Panc1 (cell line): ENCODE measurements around the gene GOLGA6B. TPM values are rescaled to one million over a fixed set of nuclear protein-coding genes. Genes with fewer than 3 reads are reported as not detected.
"Not testable (repeated sequence)": the region's sequence is repeated elsewhere in the genome, so short reads cannot be mapped to it uniquely, and the experiment has no call there.

Experiments used
- ATAC-seq: fragments of 200-7000 bp; cut with Tn5 transposase; 2 replicates; pipeline ENCODE4 v1.9.1; 2020; ENCODE audit warnings: mild to moderate bottlenecking, moderate library complexity
- BruUV-seq: library from RNA; stranded (reverse); fragments of 400-500 nt; replicated peaks from 2 replicates; lab custom pipeline; 2021; lab: Mats Ljungman, UMichigan
- CTCF ChIA-PET: fragments of 300-600 bp; sonication (Branson Sonifier 250); formaldehyde crosslinking; loops from one replicate; lab custom pipeline; 2022; ENCODE audit warnings: antibody characterized with exemption; lab: Charles Lee
- POLR2A ChIA-PET: fragments of 300-600 bp; sonication (Branson Sonifier 250); formaldehyde crosslinking; loops from one replicate; lab custom pipeline; 2022; ENCODE audit warnings: antibody characterized with exemption; lab: Charles Lee
- DNase-seq: peaks from one replicate; pipeline ENCODE4 v3.0.0-alpha.2; 2010; ENCODE audit warnings: low read depth, low spot score
- H3K27ac ChIP-seq: 2 replicates; pipeline ENCODE4 v1.5.1; 2011; ENCODE audit warnings: mild to moderate bottlenecking, low read length, inconsistent platforms
- H3K27me3 ChIP-seq: fragments of 200-500 bp; sonication (Bioruptor generic); 2 replicates; pipeline ENCODE4 v1.6.0; 2014; ENCODE audit warnings: low read length, inconsistent platforms; ENCODE audit not compliant: control insufficient read depth, insufficient read depth
- H3K36me3 ChIP-seq: fragments of 200-500 bp; sonication (Bioruptor generic); 2 replicates; pipeline ENCODE4 v1.5.1; 2014; ENCODE audit warnings: inconsistent platforms, mild to moderate bottlenecking, low read length, moderate library complexity; ENCODE audit not compliant: control insufficient read depth, insufficient read depth
- H3K4me1 ChIP-seq: 2 replicates; pipeline ENCODE4 v1.5.1; 2011; ENCODE audit warnings: inconsistent platforms, mild to moderate bottlenecking, low read length, moderate library complexity; ENCODE audit not compliant: control insufficient read depth, insufficient read depth
- H3K4me3 ChIP-seq, 2 experiments: 2 replicates each; pipeline ENCODE4 v1.5.1; 2011 to 2012; ENCODE audit warnings: low read depth in 2 of 2, low read length in 2 of 2, mild to moderate bottlenecking in 2 of 2, inconsistent platforms in 1 of 2, moderate library complexity in 1 of 2
- H3K9me3 ChIP-seq: fragments of 200-500 bp; sonication (Bioruptor generic); 2 replicates; pipeline ENCODE4 v1.5.1; 2014; ENCODE audit warnings: low read depth, mild to moderate bottlenecking, inconsistent platforms, low read length, moderate library complexity; ENCODE audit not compliant: control insufficient read depth, insufficient read depth
- POLR2AphosphoS5 ChIP-seq: IDR thresholded peaks from 2 replicates; pipeline ENCODE4 v1.6.1; 2012; ENCODE audit warnings: mild to moderate bottlenecking, low read depth, low read length, moderate library complexity
- SIN3A ChIP-seq: IDR thresholded peaks from 2 replicates; pipeline ENCODE4 v1.6.1; 2012; ENCODE audit warnings: low read depth, mild to moderate bottlenecking, low read length, moderate library complexity, borderline replicate concordance; ENCODE audit not compliant: insufficient read depth
- TCF7L2 ChIP-seq: IDR thresholded peaks from 2 replicates; pipeline ENCODE4 v1.6.1; 2011; ENCODE audit warnings: mild to moderate bottlenecking, low read depth, low read length, inconsistent platforms
- in situ Hi-C: cut with HindIII; loops from 2 replicates; pipeline ENCODE4 v1.10.0; 2016; ENCODE audit warnings: low sequenced_read_pairs, low pct_unique_long_range_greater_than_20kb
- intact Hi-C: fragments of 100-400 bp; cut with micrococcal nuclease; formaldehyde crosslinking; loops from one replicate; pipeline ENCODE4 v1.10.0; 2022; ENCODE audit not compliant: unreplicated experiment
- total RNA-seq: library from RNA; stranded (reverse); gene quantifications from one replicate; pipeline ENCODE4 v1.2.1, GENCODE V29; 2021; ENCODE audit not compliant: unreplicated experiment
- TF ChIP-seq, protein P1 (sequence below), 2 experiments: IDR thresholded peaks; 2 replicates each; pipeline ENCODE4 v1.6.1; 2011 to 2012; ENCODE audit warnings: low read depth in 2 of 2, control low read depth in 1 of 2, low read length in 1 of 2, mild to moderate bottlenecking in 1 of 2, moderate library complexity in 1 of 2; ENCODE audit not compliant: insufficient read depth in 1 of 2
- TF ChIP-seq, protein P2 (sequence below): fragments of 450-650 bp; IDR thresholded peaks from 2 replicates; pipeline ENCODE4 v1.5.1; 2017; ENCODE audit warnings: mild to moderate bottlenecking

The GOLGA6B gene
- total RNA-seq, 1 experiment from 2014 or later, result not detected

DNA sequence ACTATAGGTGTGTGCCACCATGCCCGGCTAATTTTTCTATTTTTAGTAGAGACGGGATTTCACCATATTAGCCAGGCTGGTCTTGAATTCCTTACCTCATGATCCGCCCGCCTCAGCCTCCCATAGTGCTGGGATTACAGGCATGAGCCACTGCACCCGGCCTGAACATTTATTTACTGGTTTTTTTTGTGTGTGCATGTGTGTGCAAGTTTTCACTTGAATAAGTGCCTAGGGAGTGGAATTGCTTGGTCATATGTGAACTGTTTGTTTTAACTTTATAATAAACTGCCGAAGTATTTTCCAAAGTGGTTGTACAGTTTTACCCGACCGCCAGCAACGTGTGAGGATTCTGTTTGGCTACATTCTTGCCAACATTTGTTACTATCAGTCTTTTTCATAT, 45.6 kb downstream of the GOLGA6B start:
- Histone ChIP-seq H3K27ac (no peak overlapping the region), H3K4me3 (no peak overlapping the region), H3K4me1 (no peaks in the 10 kb centered on the region), H3K27me3 (no peaks in the 10 kb centered on the region), H3K36me3 (no peaks in the 10 kb centered on the region), H3K9me3 (no peaks in the 10 kb centered on the region)
- in situ Hi-C loops (no loop called here), intact Hi-C loops (no loop called here)
- no peak for DNase-seq
- ChIA-PET CTCF (no interaction called here), POLR2A (no interaction called here)
- ATAC-seq, result no peak
- no TSS peak for BruUV-seq
- TF ChIP-seq, protein P1, sequence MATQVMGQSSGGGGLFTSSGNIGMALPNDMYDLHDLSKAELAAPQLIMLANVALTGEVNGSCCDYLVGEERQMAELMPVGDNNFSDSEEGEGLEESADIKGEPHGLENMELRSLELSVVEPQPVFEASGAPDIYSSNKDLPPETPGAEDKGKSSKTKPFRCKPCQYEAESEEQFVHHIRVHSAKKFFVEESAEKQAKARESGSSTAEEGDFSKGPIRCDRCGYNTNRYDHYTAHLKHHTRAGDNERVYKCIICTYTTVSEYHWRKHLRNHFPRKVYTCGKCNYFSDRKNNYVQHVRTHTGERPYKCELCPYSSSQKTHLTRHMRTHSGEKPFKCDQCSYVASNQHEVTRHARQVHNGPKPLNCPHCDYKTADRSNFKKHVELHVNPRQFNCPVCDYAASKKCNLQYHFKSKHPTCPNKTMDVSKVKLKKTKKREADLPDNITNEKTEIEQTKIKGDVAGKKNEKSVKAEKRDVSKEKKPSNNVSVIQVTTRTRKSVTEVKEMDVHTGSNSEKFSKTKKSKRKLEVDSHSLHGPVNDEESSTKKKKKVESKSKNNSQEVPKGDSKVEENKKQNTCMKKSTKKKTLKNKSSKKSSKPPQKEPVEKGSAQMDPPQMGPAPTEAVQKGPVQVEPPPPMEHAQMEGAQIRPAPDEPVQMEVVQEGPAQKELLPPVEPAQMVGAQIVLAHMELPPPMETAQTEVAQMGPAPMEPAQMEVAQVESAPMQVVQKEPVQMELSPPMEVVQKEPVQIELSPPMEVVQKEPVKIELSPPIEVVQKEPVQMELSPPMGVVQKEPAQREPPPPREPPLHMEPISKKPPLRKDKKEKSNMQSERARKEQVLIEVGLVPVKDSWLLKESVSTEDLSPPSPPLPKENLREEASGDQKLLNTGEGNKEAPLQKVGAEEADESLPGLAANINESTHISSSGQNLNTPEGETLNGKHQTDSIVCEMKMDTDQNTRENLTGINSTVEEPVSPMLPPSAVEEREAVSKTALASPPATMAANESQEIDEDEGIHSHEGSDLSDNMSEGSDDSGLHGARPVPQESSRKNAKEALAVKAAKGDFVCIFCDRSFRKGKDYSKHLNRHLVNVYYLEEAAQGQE (IDR thresholded peaks at IDR 0.05; ENCODE audit: insufficient read depth in 1 of 2, low read depth in 2 of 2, low read length in 1 of 2), result no peak

DNA sequence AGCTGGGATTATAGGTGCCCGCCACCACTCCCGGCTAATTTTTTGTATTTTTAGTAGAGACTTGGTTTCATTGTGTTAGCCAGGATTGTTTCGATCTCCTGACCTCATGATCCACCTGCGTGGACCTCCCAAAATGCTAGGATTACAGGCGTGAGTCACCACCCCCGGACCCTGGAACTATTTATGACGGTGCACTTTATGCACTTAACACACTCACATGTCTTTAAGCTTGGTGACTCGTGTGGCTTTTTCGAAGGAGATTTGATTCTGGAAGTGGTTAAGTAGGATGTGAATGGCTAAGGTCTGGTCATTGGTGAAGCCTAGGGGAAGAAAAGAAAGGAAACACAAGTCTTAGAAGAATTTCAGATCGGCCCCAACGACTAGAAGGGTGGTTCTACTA, 51.8 kb downstream of the GOLGA6B start:
- DNase-seq (no peak), ATAC-seq (no peak)
- in situ Hi-C loops (no loop called here), intact Hi-C loops (no loop called here)
- Histone ChIP-seq H3K4me3 (no peak overlapping the region), H3K27me3 (no peaks in the 10 kb centered on the region), H3K27ac (no peak overlapping the region), H3K9me3 (no peaks in the 10 kb centered on the region), H3K36me3 (no peaks in the 10 kb centered on the region), H3K4me1 (no peaks in the 10 kb centered on the region)
- ChIA-PET POLR2A (no interaction called here), CTCF (no interaction called here)
- TF ChIP-seq POLR2AphosphoS5 (no peak), TCF7L2 (no peak), SIN3A (no peak)
- TF ChIP-seq, protein P2, sequence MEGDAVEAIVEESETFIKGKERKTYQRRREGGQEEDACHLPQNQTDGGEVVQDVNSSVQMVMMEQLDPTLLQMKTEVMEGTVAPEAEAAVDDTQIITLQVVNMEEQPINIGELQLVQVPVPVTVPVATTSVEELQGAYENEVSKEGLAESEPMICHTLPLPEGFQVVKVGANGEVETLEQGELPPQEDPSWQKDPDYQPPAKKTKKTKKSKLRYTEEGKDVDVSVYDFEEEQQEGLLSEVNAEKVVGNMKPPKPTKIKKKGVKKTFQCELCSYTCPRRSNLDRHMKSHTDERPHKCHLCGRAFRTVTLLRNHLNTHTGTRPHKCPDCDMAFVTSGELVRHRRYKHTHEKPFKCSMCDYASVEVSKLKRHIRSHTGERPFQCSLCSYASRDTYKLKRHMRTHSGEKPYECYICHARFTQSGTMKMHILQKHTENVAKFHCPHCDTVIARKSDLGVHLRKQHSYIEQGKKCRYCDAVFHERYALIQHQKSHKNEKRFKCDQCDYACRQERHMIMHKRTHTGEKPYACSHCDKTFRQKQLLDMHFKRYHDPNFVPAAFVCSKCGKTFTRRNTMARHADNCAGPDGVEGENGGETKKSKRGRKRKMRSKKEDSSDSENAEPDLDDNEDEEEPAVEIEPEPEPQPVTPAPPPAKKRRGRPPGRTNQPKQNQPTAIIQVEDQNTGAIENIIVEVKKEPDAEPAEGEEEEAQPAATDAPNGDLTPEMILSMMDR, result no peak
- TF ChIP-seq, protein P1 (IDR thresholded peaks at IDR 0.05; ENCODE audit: insufficient read depth in 1 of 2, low read depth in 2 of 2, low read length in 1 of 2), result no peak
- no TSS peak for BruUV-seq

DNA sequence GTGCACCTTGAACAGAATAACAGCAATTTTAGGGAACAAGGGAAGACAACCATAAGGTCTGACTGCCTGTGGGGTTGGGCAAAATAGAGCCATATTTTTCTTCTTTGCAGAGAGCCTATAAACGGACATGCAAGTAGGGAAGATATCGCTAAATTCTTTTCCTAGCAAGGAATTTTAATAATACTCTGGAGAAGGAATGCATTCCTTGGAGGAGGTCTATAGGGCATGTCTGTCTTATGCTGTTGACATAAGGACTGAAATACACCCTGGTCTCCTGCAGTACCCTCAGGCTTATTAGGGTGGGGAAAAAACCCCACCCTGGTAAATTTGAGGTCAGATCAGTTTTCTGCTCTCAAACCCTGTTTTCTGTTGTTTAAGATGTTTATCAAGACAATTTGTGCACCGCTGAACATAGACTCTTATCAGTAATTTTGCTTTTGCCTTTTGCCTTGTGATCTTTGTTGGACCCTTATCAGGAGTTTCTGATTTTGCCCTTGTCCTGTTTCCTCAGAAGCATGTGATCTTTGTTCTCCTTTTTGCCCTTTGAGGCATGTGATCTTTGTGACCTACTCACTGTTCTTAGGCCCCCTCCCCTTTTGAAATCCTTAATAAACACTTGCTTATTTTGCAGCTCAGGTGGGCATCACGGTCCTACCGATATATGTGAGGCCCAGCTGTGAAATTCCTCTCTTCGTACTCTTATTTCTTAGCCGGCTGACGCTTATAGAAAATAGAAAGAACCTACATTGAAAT, 54.2 kb downstream of the GOLGA6B start:
- POLR2A ChIA-PET, H3K27me3 ChIP-seq, ATAC-seq, intact Hi-C loops, H3K9me3 ChIP-seq, H3K36me3 ChIP-seq, BruUV-seq, DNase-seq, CTCF ChIA-PET, H3K4me3 ChIP-seq, H3K27ac ChIP-seq, H3K4me1 ChIP-seq, in situ Hi-C loops: not testable (repeated sequence)
